Ascending aorta (tissue), 2 donors: Measurements from ENCODE around the gene TMEM35A. TPM values are rescaled to one million over a fixed set of nuclear protein-coding genes. Genes with fewer than 3 reads are reported as not detected.
"Not testable (repeated sequence)": the region's sequence is repeated elsewhere in the genome, so short reads cannot be mapped to it uniquely, and the experiment has no call there.

ENCODE experiments used
- DNase-seq, 2 donors: peaks; one replicate each; pipeline ENCODE4 v3.0.0-alpha.2; 2019; ENCODE audit warnings: low spot score in 2 of 2
- H3K27ac ChIP-seq, 2 donors: fragments of 200-600 bp; sonication (generic); one replicate each; pipeline ENCODE4 v1.5.1; 2016 to 2017; ENCODE audit warnings: mild to moderate bottlenecking in 1 of 2
- H3K27me3 ChIP-seq: fragments of 200-600 bp; sonication (generic); one replicate; pipeline ENCODE4 v1.5.1; 2017
- H3K36me3 ChIP-seq, 2 donors: fragments of 200-600 bp; sonication (generic); one replicate each; pipeline ENCODE4 v1.5.1; 2016
- H3K4me1 ChIP-seq, 2 donors: fragments of 200-600 bp; sonication (generic); one replicate each; pipeline ENCODE4 v1.5.1; 2016 to 2017; ENCODE audit warnings: mild to moderate bottlenecking in 1 of 2
- H3K4me3 ChIP-seq, 2 donors: fragments of 200-600 bp; sonication (generic); one replicate each; pipeline ENCODE4 v1.5.1; 2016 to 2017; ENCODE audit warnings: mild to moderate bottlenecking in 1 of 2
- H3K9me3 ChIP-seq, 2 donors: fragments of 200-600 bp; sonication (generic); one replicate each; pipeline ENCODE4 v1.5.1; 2016
- intact Hi-C: fragments of 100-400 bp; cut with DNase I; formaldehyde crosslinking; loops from one replicate; pipeline ENCODE4 v1.15.1; 2023
- total RNA-seq: library from RNA; depleted of rRNA; stranded (reverse); fragments of >200 nt; gene quantifications from one replicate; pipeline ENCODE4 v1.1.0, GENCODE V29; 2016
- TF ChIP-seq, protein P1 (sequence below), 3 experiments: fragments of 200-600 bp in 2 of 3; fragments of 450-650 bp in 1 of 3; sonication (generic) in 2 of 3; IDR thresholded peaks; one replicate each; pipeline ENCODE4 v1.5.1; 2016 to 2019; ENCODE audit warnings: antibody characterized with exemption in 3 of 3, mild to moderate bottlenecking in 1 of 3, moderate library complexity in 1 of 3

TMEM35A gene
- total RNA-seq, 1 donor from 2014 or later: not detected

DNA sequence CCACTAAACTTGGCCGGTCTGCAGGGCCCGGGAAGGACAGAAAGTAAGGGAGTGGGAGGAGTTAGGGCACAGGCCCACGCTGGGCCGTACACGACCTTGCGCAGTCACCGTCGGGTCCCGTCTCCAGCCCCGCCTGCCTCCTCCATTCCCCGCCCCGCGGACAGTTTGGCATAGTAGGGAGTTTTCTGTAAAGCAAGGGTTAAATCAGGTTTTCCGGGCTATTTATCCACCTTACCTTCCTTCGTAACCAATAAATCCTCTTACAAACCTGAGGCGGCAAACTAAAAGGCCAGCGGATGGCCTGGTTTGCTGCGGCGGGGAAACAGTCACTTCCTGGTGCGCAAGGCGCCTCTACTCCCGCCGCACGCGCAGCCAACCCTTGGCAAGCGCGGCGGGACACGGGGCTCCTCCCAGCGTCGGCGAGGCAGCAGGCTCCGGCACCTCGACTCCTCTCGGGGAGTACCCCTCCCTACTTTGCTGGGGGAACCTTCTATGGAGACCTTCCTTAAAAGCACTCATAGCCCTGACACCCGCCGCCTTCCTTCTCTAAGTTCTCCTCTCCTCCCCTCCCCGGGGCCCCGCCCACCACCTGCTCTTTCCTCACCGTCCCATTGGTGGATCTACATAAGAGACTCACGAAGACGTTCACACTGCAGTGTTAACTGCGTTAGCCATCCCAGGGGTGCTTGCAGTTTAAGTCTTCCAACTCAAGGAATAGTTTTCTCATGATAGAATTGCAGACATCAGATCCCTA is 27.0 kb upstream of the TMEM35A start, which contains the start of gene TRMT2B:
TRMT2B (minus strand) TSS at position 563 of the 754 bp plus-strand sequence. CDS start 9,822 bp downstream, outside the sequence.
- Histone ChIP-seq H3K27me3 (no peaks in the 10 kb centered on the region), H3K4me3 (peak within 1 kb of the TSS; percentile 53 to 67), H3K27ac (peak within 1 kb of the TSS; percentile 71 to 88), H3K9me3 (no peaks in the 10 kb centered on the region), H3K4me1 (peaks cover 0 to 3% of the 10 kb centered on the region in 2 donors), H3K36me3 (no peaks in the 10 kb centered on the region)
- DNase-seq: peak; percentile 52 to 90
- intact Hi-C loops: loop anchor here (1.0 to 5.0 kb wide), 2 partner anchors 47 to 141 kb away; partner anchors contain the start of gene CENPI
- TF ChIP-seq, protein P1, sequence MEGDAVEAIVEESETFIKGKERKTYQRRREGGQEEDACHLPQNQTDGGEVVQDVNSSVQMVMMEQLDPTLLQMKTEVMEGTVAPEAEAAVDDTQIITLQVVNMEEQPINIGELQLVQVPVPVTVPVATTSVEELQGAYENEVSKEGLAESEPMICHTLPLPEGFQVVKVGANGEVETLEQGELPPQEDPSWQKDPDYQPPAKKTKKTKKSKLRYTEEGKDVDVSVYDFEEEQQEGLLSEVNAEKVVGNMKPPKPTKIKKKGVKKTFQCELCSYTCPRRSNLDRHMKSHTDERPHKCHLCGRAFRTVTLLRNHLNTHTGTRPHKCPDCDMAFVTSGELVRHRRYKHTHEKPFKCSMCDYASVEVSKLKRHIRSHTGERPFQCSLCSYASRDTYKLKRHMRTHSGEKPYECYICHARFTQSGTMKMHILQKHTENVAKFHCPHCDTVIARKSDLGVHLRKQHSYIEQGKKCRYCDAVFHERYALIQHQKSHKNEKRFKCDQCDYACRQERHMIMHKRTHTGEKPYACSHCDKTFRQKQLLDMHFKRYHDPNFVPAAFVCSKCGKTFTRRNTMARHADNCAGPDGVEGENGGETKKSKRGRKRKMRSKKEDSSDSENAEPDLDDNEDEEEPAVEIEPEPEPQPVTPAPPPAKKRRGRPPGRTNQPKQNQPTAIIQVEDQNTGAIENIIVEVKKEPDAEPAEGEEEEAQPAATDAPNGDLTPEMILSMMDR (IDR thresholded peaks at IDR 0.05): no peak

DNA sequence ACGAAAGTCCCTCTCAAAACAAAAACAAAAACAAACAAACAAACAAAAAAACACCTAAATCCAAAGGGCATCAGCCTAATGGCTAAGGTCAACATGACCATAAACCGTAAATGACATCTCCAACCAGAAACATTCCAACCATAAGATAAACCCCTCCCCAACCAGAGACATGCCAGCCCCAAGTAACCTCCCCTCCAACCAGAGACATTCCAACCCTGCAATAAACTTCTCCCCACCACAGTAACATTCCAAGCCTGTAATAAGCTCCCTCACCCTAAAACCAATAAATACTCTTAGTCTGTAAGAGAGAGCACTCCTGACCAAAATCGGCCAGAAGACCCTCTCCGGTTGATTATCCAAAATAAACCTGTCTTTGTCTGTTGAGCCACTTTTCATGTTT is 22.1 kb upstream of the TMEM35A start:
- DNase-seq, H3K36me3 ChIP-seq, H3K27ac ChIP-seq, H3K9me3 ChIP-seq, H3K27me3 ChIP-seq, H3K4me3 ChIP-seq, intact Hi-C loops, H3K4me1 ChIP-seq: not testable (repeated sequence)

DNA sequence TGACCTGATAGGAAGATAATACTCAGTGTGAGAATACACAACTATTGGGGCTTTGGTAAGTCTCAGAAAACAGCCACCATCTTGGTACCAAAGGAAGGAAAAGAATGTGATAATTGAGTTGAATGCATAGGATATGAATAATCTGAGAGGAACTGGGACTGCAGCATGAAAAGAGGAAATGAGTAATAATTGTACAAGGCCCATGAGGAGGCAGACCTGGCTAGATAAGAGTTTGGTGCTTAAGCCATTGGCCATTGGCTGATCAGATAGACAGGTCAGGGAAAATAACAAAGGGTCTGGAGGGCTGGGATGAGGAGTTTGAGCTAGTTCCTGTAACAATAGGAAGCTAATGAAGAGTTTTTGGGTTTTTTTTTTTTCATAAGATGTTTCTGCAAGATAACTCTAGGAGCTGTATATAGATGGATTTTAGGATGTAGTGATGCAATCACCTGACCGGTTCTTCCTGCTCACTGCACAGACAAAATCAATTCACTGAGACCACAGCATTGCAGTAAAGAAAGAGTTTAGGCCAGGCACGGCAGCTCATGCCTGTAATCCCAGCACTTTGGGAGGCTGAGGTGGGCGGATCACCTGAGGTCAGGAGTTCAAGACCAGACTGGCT is 21.5 kb upstream of the TMEM35A start:
- H3K36me3 ChIP-seq: no peaks in the 10 kb centered on the region
- H3K27me3 ChIP-seq: no peaks in the 10 kb centered on the region
- H3K4me1 ChIP-seq: no peaks in the 10 kb centered on the region
- TF ChIP-seq, protein P1 (IDR thresholded peaks at IDR 0.05): no peak
- H3K9me3 ChIP-seq: no peaks in the 10 kb centered on the region
- DNase-seq: no peak
- intact Hi-C loops: no loop called here
- H3K4me3 ChIP-seq: no peak overlapping the region
- H3K27ac ChIP-seq: no peak overlapping the region

DNA sequence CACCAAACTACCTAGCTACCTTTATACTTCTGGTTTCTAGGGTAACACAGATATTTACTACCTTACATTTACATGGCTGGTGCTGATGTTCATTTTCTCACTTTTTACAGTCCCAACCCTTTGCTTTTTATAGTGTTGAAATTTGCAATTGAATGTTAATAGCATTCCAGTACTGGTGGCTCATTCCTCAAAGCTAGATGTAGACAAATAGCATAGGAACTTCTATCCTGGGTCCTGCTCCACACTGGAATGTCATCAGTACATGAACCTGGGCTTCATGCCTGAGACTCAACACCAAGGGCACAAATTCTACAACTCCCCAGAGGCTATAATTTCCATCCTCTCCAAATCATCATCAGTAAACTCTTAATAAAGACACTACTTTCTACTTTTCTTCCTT is 16.5 kb upstream of the TMEM35A start:
- Histone ChIP-seq H3K4me3 (no peak overlapping the region), H3K27me3 (no peaks in the 10 kb centered on the region), H3K4me1 (no peaks in the 10 kb centered on the region), H3K27ac (no peak overlapping the region), H3K36me3 (no peaks in the 10 kb centered on the region), H3K9me3 (no peaks in the 10 kb centered on the region)
- no peak for DNase-seq
- intact Hi-C loops: no loop called here
- TF ChIP-seq, protein P1 (IDR thresholded peaks at IDR 0.05): no peak

DNA sequence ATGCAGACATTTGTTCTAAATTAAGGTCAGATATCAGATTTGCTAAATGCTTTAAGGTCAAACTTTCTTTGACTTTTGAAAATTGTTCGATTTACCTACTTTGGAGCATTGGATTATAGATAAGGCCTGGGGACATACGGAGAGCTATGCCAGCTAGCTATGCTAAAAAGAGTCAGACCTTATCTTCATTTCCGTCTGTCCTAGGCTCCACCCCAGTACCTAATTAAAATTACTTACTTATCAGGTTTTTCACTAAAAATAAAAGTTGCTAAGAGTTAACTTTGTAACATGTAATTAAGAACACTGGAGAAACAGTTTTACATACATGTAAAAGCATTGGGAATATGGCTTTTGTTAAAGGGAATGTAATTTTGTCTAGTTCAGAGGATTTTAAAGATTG is 7.1 kb upstream of the TMEM35A start:
- DNase-seq: no peak
- H3K9me3 ChIP-seq: no peaks in the 10 kb centered on the region
- H3K4me3 ChIP-seq: no peak overlapping the region
- no peak overlapping the region for H3K27ac ChIP-seq
- H3K4me1 ChIP-seq: no peaks in the 10 kb centered on the region
- H3K36me3 ChIP-seq: no peaks in the 10 kb centered on the region
- intact Hi-C loops: no loop called here
- H3K27me3 ChIP-seq: no peaks in the 10 kb centered on the region
- TF ChIP-seq, protein P1 (IDR thresholded peaks at IDR 0.05): no peak

DNA sequence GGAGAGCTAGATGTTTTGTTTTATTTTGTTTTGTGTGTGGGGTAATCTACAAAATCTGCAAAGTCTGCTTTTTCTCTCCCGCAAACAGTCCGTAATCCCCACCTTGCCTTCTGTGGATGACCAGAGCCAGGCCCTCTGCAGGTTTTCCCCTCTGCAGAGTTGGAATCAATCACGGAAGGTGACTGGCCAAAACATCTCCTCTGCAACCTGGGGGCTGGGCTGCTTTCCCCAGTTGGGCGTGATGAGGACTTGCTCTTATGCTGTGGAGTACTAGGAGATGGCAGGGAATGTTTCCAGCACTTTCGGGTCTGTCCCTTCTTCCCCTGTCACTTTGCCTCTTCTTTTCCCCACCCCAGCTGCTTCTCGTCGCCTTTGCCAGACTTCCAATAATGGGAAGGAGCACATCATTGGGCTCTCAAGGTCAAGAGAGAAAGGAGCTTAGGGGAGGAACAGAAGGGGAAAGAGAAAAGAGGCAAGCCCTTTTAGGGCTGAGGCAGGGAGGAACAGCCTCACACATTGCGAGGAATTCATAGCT is 1.1 kb downstream of the TMEM35A start:
- H3K27me3 ChIP-seq: no peaks in the 10 kb centered on the region
- no peak for DNase-seq
- H3K4me1 ChIP-seq: no peaks in the 10 kb centered on the region
- H3K4me3 ChIP-seq: peak overlapping the region in 1 of 2 donors; percentile 61
- H3K27ac ChIP-seq: no peak overlapping the region
- intact Hi-C loops: no loop called here
- TF ChIP-seq, protein P1 (IDR thresholded peaks at IDR 0.05): no peak
- no peaks in the 10 kb centered on the region for H3K36me3 ChIP-seq
- H3K9me3 ChIP-seq: no peaks in the 10 kb centered on the region
